ENCODE measurements around the gene KLF7. TPM values are rescaled to one million over a fixed set of nuclear protein-coding genes. Genes with fewer than 3 reads are reported as not detected.

KLF7 gene
- total RNA-seq, 2 experiments from 2014 or later: not detected

DNA sequence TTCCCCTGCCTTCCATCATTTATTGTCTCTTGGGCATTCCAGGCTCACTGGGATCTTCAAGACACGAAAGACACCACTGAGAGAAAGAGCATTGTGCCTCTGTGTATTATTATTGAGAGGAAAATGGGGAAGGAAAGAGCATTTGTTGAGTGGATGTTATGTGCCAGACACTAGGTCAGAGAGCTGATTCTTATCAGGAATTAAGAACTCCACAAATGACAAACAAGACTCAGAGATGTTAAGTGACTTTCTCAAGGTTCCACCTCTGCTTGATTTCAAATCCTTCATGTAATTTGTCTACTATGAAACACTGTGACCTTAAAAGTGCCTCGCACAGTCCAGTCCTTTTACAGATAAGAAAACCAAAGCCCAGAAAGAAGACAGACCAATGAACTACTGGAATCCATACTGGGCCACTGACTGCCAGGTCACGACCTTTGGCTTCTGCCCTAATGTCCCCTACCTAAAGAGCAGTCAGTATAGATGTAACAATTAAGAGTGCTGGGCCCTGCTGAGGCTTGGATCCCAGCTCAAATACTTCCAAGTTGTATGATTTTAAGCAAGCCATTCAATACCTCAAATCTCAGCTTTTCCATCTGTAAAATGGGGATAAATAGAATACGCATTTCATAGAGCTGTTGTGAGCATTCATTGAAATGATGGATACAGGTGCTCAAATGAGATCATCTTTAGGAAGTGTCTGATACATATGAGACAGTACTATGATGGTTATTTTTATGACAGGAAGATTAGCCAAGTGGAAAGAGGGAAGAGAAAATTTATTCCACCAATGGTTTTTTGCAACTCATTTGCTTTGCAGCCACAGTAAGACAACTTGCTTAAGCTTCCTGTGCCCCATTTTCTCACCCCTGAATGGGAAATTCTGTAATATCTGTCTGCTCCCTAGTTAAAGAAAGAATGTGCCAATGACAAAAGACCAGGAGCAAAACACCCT lies 10.9 kb downstream of the KLF7 start:
- no peak overlapping the region for H3K27ac ChIP-seq (ENCODE audit: low read depth, low read length, poor library complexity, severe bottlenecking)

DNA sequence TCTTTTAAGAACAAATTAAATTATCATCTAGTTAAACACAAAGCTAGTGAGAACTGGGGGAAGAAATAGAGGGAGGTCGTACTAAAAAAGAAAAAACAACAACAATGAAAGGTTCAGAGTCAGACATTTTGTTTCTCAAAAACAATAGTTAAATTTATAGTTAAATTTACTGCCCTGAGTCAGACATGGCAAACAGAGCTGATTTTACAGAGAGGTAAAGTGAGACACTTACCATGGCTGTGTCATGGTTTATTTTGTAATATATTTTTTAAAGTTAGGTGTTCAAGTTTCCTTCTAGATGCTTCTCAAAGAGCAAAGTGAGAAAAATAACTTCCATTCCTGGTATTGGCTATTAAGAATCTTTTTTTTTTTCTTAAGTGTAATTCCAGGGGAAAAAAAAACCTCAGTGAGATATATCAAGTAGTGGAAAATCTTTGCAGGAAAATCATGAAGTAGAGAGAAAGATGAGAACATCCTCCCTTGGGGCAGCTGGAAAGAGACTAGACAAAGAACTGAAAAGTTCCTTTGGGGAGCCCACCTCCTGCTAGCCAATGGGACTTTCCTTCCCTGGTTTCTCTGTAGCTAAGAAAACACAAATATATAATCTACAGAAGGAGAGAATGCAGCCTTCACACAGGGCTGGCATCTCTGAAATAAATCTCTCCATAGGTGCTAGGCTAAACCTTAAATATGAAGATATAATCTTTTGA lies 12.3 kb downstream of the KLF7 start:
- Histone ChIP-seq H3K9me3 (ENCODE audit: low read length) (no peaks in the 10 kb centered on the region), H3K9me2 (ENCODE audit: insufficient read depth, low read length) (no peaks in the 10 kb centered on the region), H3K36me3 (ENCODE audit: insufficient read depth, low read length) (no peaks in the 10 kb centered on the region), H4K20me1 (ENCODE audit: insufficient read depth, low read length) (no peaks in the 10 kb centered on the region), H3K4me1 (ENCODE audit: insufficient read depth, low read length, poor library complexity, severe bottlenecking) (no peaks in the 10 kb centered on the region), H3K27ac (ENCODE audit: low read depth, low read length, poor library complexity, severe bottlenecking) (no peak overlapping the region), H3K4me2 (ENCODE audit: low read length) (no peak overlapping the region), H2AFZ (ENCODE audit: low read length) (no peak overlapping the region), H3K79me2 (ENCODE audit: insufficient read depth, low read depth, low read length) (no peaks in the 10 kb centered on the region), H3K4me3 (ENCODE audit: low read depth, low read length, poor library complexity, severe bottlenecking) (no peak overlapping the region)
- intact Hi-C loops (cut with micrococcal nuclease; ENCODE audit: unreplicated experiment): no loop called here
- TF ChIP-seq EZH2phosphoT487 (IDR thresholded peaks at IDR 0.05; ENCODE audit: borderline replicate concordance, low read depth, low read length) (no peak), CTCF (conservative IDR thresholded peaks at IDR 0.05; ENCODE audit: low read length) (no peak)
- DNase-seq (ENCODE audit: low spot score): no peak
- ChIA-PET CTCF (ENCODE audit: unreplicated experiment) (no interaction called here), POLR2A (interaction anchor here (0.6 kb wide), 2 partner anchors 26 to 31 kb away, joined by 3 read pairs; no protein-coding TSS in a partner anchor)
- BruUV-seq (replicated peaks): no TSS peak

More for the DNA sequence above, 10.9 kb downstream of the KLF7 start:
- DNase-seq (ENCODE audit: low spot score): no peak
- ChIA-PET CTCF (ENCODE audit: unreplicated experiment) (no interaction called here), POLR2A (no interaction called here)
- BruUV-seq (replicated peaks): no TSS peak
- H3K4me1 ChIP-seq (ENCODE audit: insufficient read depth, low read length, poor library complexity, severe bottlenecking): no peaks in the 10 kb centered on the region
- intact Hi-C loops (cut with micrococcal nuclease; ENCODE audit: unreplicated experiment): no loop called here
- no peaks in the 10 kb centered on the region for H3K79me2 ChIP-seq (ENCODE audit: insufficient read depth, low read depth, low read length)
- H3K4me2 ChIP-seq (ENCODE audit: low read length): no peak overlapping the region
- TF ChIP-seq EZH2phosphoT487 (IDR thresholded peaks at IDR 0.05; ENCODE audit: borderline replicate concordance, low read depth, low read length) (no peak), CTCF (conservative IDR thresholded peaks at IDR 0.05; ENCODE audit: low read length) (no peak)
- no peak overlapping the region for H2AFZ ChIP-seq (ENCODE audit: low read length)
- H3K9me2 ChIP-seq (ENCODE audit: insufficient read depth, low read length): no peaks in the 10 kb centered on the region
- no peaks in the 10 kb centered on the region for H3K9me3 ChIP-seq (ENCODE audit: low read length)
- H4K20me1 ChIP-seq (ENCODE audit: insufficient read depth, low read length): no peaks in the 10 kb centered on the region
- H3K36me3 ChIP-seq (ENCODE audit: insufficient read depth, low read length): no peaks in the 10 kb centered on the region
- H3K4me3 ChIP-seq (ENCODE audit: low read depth, low read length, poor library complexity, severe bottlenecking): no peak overlapping the region
